Endothelial cell of umbilical vein (primary cell): ENCODE data around the gene LEMD1. TPM values are rescaled to one million over a fixed set of nuclear protein-coding genes. Genes with fewer than 3 reads are reported as not detected.

ENCODE experiments used
- BruUV-seq: library from RNA; stranded (reverse); fragments of 400-500 nt; replicated peaks from 2 replicates; lab custom pipeline; 2021; lab: Mats Ljungman, UMichigan
- CTCF ChIA-PET: fragments of 300-600, 350-600 bp; sonication (Branson Sonifier 250); formaldehyde crosslinking; loops from one replicate; lab custom pipeline; 2021; ENCODE audit warnings: antibody characterized with exemption, inconsistent platforms; lab: Charles Lee
- POLR2A ChIA-PET: fragments of 300-600, 350-600 bp; sonication (Branson Sonifier 250); formaldehyde crosslinking; loops from one replicate; lab custom pipeline; 2021; ENCODE audit warnings: antibody characterized with exemption, inconsistent platforms; lab: Charles Lee
- DNase-seq: peaks from one replicate; pipeline ENCODE4 v3.0.0-alpha.2; 2011; ENCODE audit warnings: low read depth, low spot score
- FAIRE-seq: peaks from 2 replicates; lab custom pipeline; 2011; peaks lifted over from hg19 to GRCh38; lab: Jason Lieb, UNC
- H2AFZ ChIP-seq: 2 replicates; pipeline ENCODE4 v1.6.0; 2012; ENCODE audit warnings: low read depth, low read length, control low read depth, inconsistent platforms
- H3K27ac ChIP-seq: 2 replicates; pipeline ENCODE4 v1.5.1; 2011; ENCODE audit warnings: low read depth, mild to moderate bottlenecking, control low read depth, low read length, moderate library complexity; ENCODE audit not compliant: insufficient read depth
- H3K27me3 ChIP-seq, 2 experiments: 2 replicates each; pipeline versions ENCODE4 v1.6.0 to v1.6.1; 2011; ENCODE audit warnings: low read length in 2 of 2, mixed read lengths in 1 of 2; ENCODE audit not compliant: control insufficient read depth in 2 of 2, insufficient read depth in 2 of 2
- H3K36me3 ChIP-seq, 2 experiments: 2 replicates in 1 of 2; 3 replicates in 1 of 2; pipeline ENCODE4 v1.5.1; 2011; ENCODE audit warnings: low read length in 2 of 2, mild to moderate bottlenecking in 1 of 2, moderate library complexity in 1 of 2; ENCODE audit not compliant: control insufficient read depth in 2 of 2, insufficient read depth in 2 of 2; ENCODE audit errors: extremely low read depth in 1 of 2
- H3K4me1 ChIP-seq: 3 replicates; pipeline ENCODE4 v1.5.1; 2011; ENCODE audit warnings: mild to moderate bottlenecking, low read length; ENCODE audit not compliant: control insufficient read depth, insufficient read depth; ENCODE audit errors: extremely low read depth
- H3K4me2 ChIP-seq: 2 replicates; pipeline ENCODE4 v1.6.1; 2011; ENCODE audit warnings: low read length, control low read depth, mixed read lengths; ENCODE audit not compliant: insufficient read depth
- H3K4me3 ChIP-seq, 3 experiments: fragments of 200-600 bp in 1 of 3; sonication (generic), shearing (Covaris generic) in 1 of 3; replicated peaks in 1 of 3; 2 replicates each; pipeline ENCODE4 v1.5.1; 2011 to 2016; ENCODE audit warnings: control low read depth in 3 of 3, low read length in 3 of 3, mild to moderate bottlenecking in 2 of 3, inconsistent platforms in 1 of 3, low read depth in 1 of 3, moderate library complexity in 1 of 3; ENCODE audit not compliant: insufficient read depth in 1 of 3
- H3K79me2 ChIP-seq: 2 replicates; pipeline ENCODE4 v1.6.0; 2012; ENCODE audit warnings: low read length, inconsistent platforms; ENCODE audit not compliant: control insufficient read depth, insufficient read depth
- H3K9ac ChIP-seq: replicated peaks from 2 replicates; pipeline ENCODE3; 2011; ENCODE audit warnings: low read length, control low read depth; ENCODE audit not compliant: insufficient read depth; ENCODE audit errors: extremely low read depth
- H3K9me1 ChIP-seq: replicated peaks from 3 replicates; pipeline ENCODE4 v1.6.0; 2011; ENCODE audit warnings: mild to moderate bottlenecking, low read length; ENCODE audit not compliant: control insufficient read depth, insufficient read depth; ENCODE audit errors: extremely low read depth
- H3K9me3 ChIP-seq: replicated peaks from 2 replicates; pipeline ENCODE4 v1.5.1; 2012; ENCODE audit warnings: low read length, inconsistent platforms; ENCODE audit not compliant: control insufficient read depth, insufficient read depth
- H4K20me1 ChIP-seq: replicated peaks from 2 replicates; pipeline ENCODE3; 2011; ENCODE audit warnings: mild to moderate bottlenecking, low read length; ENCODE audit not compliant: control insufficient read depth, insufficient read depth; ENCODE audit errors: extremely low read depth
- CTCF ChIP-seq, 2 donors: IDR thresholded peaks; 1 replicate in 1 of 2; 2 replicates in 1 of 2; pipeline ENCODE4 v1.5.1; 2011; ENCODE audit warnings: low read length in 2 of 2, mild to moderate bottlenecking in 2 of 2, moderate library complexity in 2 of 2, control low read depth in 1 of 2, inconsistent platforms in 1 of 2, low read depth in 1 of 2; ENCODE audit not compliant: insufficient read depth in 1 of 2; ENCODE audit errors: extremely low read depth in 1 of 2
- EZH2 ChIP-seq: IDR thresholded peaks from 2 replicates; pipeline ENCODE4 v1.6.1; 2012; ENCODE audit warnings: borderline replicate concordance, low read depth, mild to moderate bottlenecking, moderate library complexity, low read length, inconsistent platforms; ENCODE audit not compliant: severe bottlenecking
- FOS ChIP-seq: IDR thresholded peaks from 2 replicates; pipeline ENCODE4 v1.6.1; 2011; ENCODE audit warnings: mild to moderate bottlenecking, low read length, moderate library complexity, borderline replicate concordance; ENCODE audit not compliant: insufficient read depth
- GATA2 ChIP-seq: IDR thresholded peaks from 2 replicates; pipeline ENCODE4 v1.7.0; 2011; ENCODE audit warnings: low read depth, mild to moderate bottlenecking, moderate library complexity, mixed read lengths, low read length; ENCODE audit not compliant: insufficient read length, insufficient read depth
- JUN ChIP-seq: IDR thresholded peaks from 2 replicates; pipeline ENCODE4 v1.6.1; 2011; ENCODE audit warnings: borderline replicate concordance, low read depth; ENCODE audit not compliant: insufficient read length, insufficient read depth
- MAX ChIP-seq: IDR thresholded peaks from 2 replicates; pipeline ENCODE4 v1.6.1; 2011; ENCODE audit not compliant: insufficient read depth, insufficient read length
- MYC ChIP-seq: IDR thresholded peaks from one replicate; pipeline ENCODE4 v1.6.1; 2011; ENCODE audit warnings: mild to moderate bottlenecking, low read depth, low read length
- POLR2A ChIP-seq: IDR thresholded peaks from 2 replicates; pipeline ENCODE4 v1.6.1; 2012; ENCODE audit warnings: low read depth, mild to moderate bottlenecking, control low read depth, low read length
- POLR2AphosphoS5 ChIP-seq: IDR thresholded peaks from 2 replicates; pipeline ENCODE4 v1.6.1; 2012; ENCODE audit warnings: low read depth, mild to moderate bottlenecking, control low read depth, low read length, moderate library complexity; ENCODE audit not compliant: insufficient read depth
- dilution Hi-C: fragments of 300-500 bp; cut with MboI; formaldehyde crosslinking; loops from one replicate; pipeline ENCODE4 v1.15.0; 2019; ENCODE audit warnings: low sequenced_read_pairs; ENCODE audit not compliant: extremely low pct_ligation_motif_present
- intact Hi-C: fragments of 100-400 bp; cut with micrococcal nuclease; formaldehyde crosslinking; loops from one replicate; pipeline ENCODE4 v1.10.0; 2022
- polyA plus RNA-seq, 4 experiments: library from polyadenylated mRNA; depleted of rRNA in 3 of 4; stranded (reverse) in 3 of 4; unstranded in 1 of 4; fragments of >200 nt; gene quantifications; 2 replicates each; pipeline versions ENCODE4 v1.2.1 to v1.2.3, GENCODE V29; 2011 to 2012; ENCODE audit warnings: missing spikeins in 1 of 4
- total RNA-seq: library from RNA; stranded (reverse); gene quantifications from 2 replicates; pipeline ENCODE4 v1.2.3, GENCODE V29; 2021

Gene LEMD1
- total and polyA plus RNA-seq, 2 donors (not counting 3 experiments of a cell fraction or from before 2014, with no cell fraction given), result not detected

- ChIA-PET POLR2A (interaction anchor here (0.6 kb wide), 1 partner anchor 115 kb away, joined by 3 read pairs; no protein-coding TSS in a partner anchor), CTCF (interaction anchor here (3.1 to 3.9 kb wide), 2 partner anchors 19 kb away, joined by 12 to 17 read pairs; no protein-coding TSS in a partner anchor)
- Histone ChIP-seq H4K20me1 (no peaks in the 10 kb centered on the region), H3K9me1 (no peaks in the 10 kb centered on the region), H3K27ac (no peak overlapping the region), H2AFZ (no peak overlapping the region), H3K9me3 (no peaks in the 10 kb centered on the region), H3K27me3 (peaks cover 36 to 40% of the 10 kb centered on the region in 2 experiments), H3K36me3 (no peaks in the 10 kb centered on the region), H3K4me1 (no peaks in the 10 kb centered on the region), H3K79me2 (no peaks in the 10 kb centered on the region), H3K4me3 (no peak overlapping the region), H3K9ac (no peak overlapping the region), H3K4me2 (no peak overlapping the region)
- BruUV-seq, result no TSS peak
- intact Hi-C loops (no loop called here), dilution Hi-C loops (no loop called here)
- no peak for FAIRE-seq
- TF ChIP-seq POLR2AphosphoS5, result no peak
- no peak for TF ChIP-seq FOS
- TF ChIP-seq CTCF (IDR thresholded peaks at IDR 0.05; ENCODE audit: extremely low read depth in 1 of 2, insufficient read depth in 1 of 2, low read depth in 1 of 2, low read length in 2 of 2), result no peak
- TF ChIP-seq MYC, result no peak
- TF ChIP-seq MAX, result no peak
- no peak for TF ChIP-seq POLR2A
- no peak for TF ChIP-seq EZH2
- TF ChIP-seq JUN, result no peak
- TF ChIP-seq GATA2, result no peak
- no peak for DNase-seq
These were observed 48.6 kb downstream of the LEMD1 start for GRCh38 chr1:205373022-205373797.
